ENCODE data around the gene ARHGEF11. TPM values are rescaled to one million over a fixed set of nuclear protein-coding genes. Genes with fewer than 3 reads are reported as not detected.

ARHGEF11 gene
- total and polyA plus RNA-seq, 4 donors: 14.2 to 44.1 (median 31.9) TPM

- Histone ChIP-seq H3K9me3 (ENCODE audit: control insufficient read depth in 4 of 4, insufficient read depth in 3 of 4, low read length in 3 of 4) (no peaks in the 10 kb centered on the region), H3K4me3 (no peak overlapping the region), H3K27ac (ENCODE audit: low read depth in 1 of 2, low read length in 1 of 2) (no peak overlapping the region), H3K4me1 (ENCODE audit: control insufficient read depth in 5 of 5, insufficient read depth in 5 of 5, low read length in 5 of 5) (peaks cover 9 to 35% (median 23%) of the 10 kb centered on the region in 5 donors), H3K36me3 (ENCODE audit: control insufficient read depth in 4 of 4, insufficient read depth in 4 of 4, low read length in 4 of 4) (no peaks in the 10 kb centered on the region), H3K27me3 (ENCODE audit: control insufficient read depth in 3 of 3, insufficient read depth in 3 of 3, low read length in 2 of 3) (no peaks in the 10 kb centered on the region), H3K9ac (ENCODE audit: insufficient read depth in 1 of 2, low read length in 2 of 2) (no peak overlapping the region)
- 36 to 52% methylated on average over 2 of the region's 2 CpGs for WGBS, 2 donors
- peak in 2 of 3 donors; percentile 32 to 55 for DNase-seq
- no peak for ATAC-seq (ENCODE audit: insufficient read depth, low FRiP score)
- TF ChIP-seq CTCF (IDR thresholded peaks at IDR 0.05; ENCODE audit: control extremely low read depth, extremely low read depth): no peak
Observed at GRCh38 chr1:157042846-157043245, 2.7 kb downstream of the ARHGEF11 start.

DNA sequence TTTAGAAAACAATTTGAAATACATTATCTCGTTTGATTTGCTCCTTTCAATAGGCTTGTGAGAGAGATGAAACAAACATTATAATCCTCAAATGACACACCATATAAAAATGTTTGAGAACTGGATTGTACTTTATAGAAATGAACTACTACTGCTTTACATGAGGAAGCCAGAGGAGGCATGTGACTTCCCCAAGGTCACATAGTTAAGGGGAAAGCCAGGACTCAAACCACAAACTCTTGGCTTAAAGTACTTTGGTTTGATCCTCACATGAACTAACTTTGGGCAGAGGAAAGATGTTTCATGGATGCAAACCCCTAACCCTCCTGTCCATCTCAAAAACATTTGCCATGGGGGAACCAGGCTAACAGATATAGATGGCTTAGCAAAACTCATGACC, 4.7 kb downstream of the ARHGEF11 start:
- Histone ChIP-seq H3K27me3 (ENCODE audit: control insufficient read depth in 3 of 3, insufficient read depth in 3 of 3, low read length in 2 of 3) (no peaks in the 10 kb centered on the region), H3K9ac (ENCODE audit: insufficient read depth in 1 of 2, low read length in 2 of 2) (no peak overlapping the region), H3K4me1 (ENCODE audit: control insufficient read depth in 5 of 5, insufficient read depth in 5 of 5, low read length in 5 of 5) (peaks cover 9 to 35% (median 23%) of the 10 kb centered on the region in 5 donors), H3K27ac (ENCODE audit: low read depth in 1 of 2, low read length in 1 of 2) (no peak overlapping the region), H3K9me3 (ENCODE audit: control insufficient read depth in 4 of 4, insufficient read depth in 3 of 4, low read length in 3 of 4) (no peaks in the 10 kb centered on the region), H3K36me3 (ENCODE audit: control insufficient read depth in 4 of 4, insufficient read depth in 4 of 4, low read length in 4 of 4) (no peaks in the 10 kb centered on the region), H3K4me3 (no peak overlapping the region)
- TF ChIP-seq CTCF (IDR thresholded peaks at IDR 0.05; ENCODE audit: control extremely low read depth, extremely low read depth): no peak
- WGBS, 2 donors: 75 to 80% methylated on average over 1 of the region's 1 CpG
- DNase-seq: no peak
- ATAC-seq (ENCODE audit: insufficient read depth, low FRiP score): no peak

GRCh38 chr1:157035121-157035520, 10.4 kb downstream of the ARHGEF11 start:
- TF ChIP-seq CTCF (IDR thresholded peaks at IDR 0.05; ENCODE audit: control extremely low read depth, extremely low read depth): no peak
- no peak overlapping the region for H3K4me3 ChIP-seq
- ATAC-seq (ENCODE audit: insufficient read depth, low FRiP score): no peak
- peaks cover 0 to 2% (median under 1%) of the 10 kb centered on the region in 4 donors for H3K36me3 ChIP-seq (ENCODE audit: control insufficient read depth in 4 of 4, insufficient read depth in 4 of 4, low read length in 4 of 4)
- no peaks in the 10 kb centered on the region for H3K27me3 ChIP-seq (ENCODE audit: control insufficient read depth in 3 of 3, insufficient read depth in 3 of 3, low read length in 2 of 3)
- no peak for DNase-seq
- H3K27ac ChIP-seq (ENCODE audit: low read depth in 1 of 2, low read length in 1 of 2): no peak overlapping the region
- H3K4me1 ChIP-seq (ENCODE audit: control insufficient read depth in 5 of 5, insufficient read depth in 5 of 5, low read length in 5 of 5): peaks cover 0 to 9% (median 0%) of the 10 kb centered on the region in 5 donors
- H3K9me3 ChIP-seq (ENCODE audit: control insufficient read depth in 4 of 4, insufficient read depth in 3 of 4, low read length in 3 of 4): no peaks in the 10 kb centered on the region
- 79 to 97% methylated on average over 6 of the region's 6 CpGs for WGBS, 2 donors
- H3K9ac ChIP-seq (ENCODE audit: insufficient read depth in 1 of 2, low read length in 2 of 2): no peak overlapping the region

Measured in lung (tissue), 12 donors.